GM19193 (cell line): Measurements from ENCODE around the gene NF1.

Experiments
- POLR2A ChIP-seq: IDR thresholded peaks from 4 replicates; pipeline ENCODE4 v1.6.1; 2011; ENCODE audit not compliant: insufficient read depth, insufficient read length; ENCODE audit errors: extremely low read depth

Gene NF1

DNA sequence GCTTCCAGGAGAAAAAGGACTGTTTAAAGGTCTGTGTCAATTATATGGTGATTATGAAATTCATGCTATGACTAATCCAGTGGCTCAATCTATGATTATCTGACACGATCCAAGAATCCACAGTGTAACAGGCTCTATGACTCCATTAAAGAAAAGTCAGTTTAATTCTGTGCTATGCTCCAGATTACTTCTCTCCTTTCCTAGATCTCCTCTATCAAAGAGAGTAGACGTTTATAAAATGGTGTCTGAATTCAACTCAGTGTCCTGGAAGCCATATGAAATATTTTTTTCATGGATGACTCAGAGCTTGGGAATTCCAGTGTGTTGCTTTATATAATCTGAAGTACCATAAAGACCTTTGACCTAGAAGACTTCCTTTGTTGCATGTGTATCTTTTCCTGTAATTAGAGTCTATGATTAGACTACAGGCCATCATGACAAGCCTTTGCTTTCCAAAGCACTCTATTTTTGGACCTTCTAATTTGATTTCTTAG is 27.0 kb upstream of the NF1 start:
- TF ChIP-seq POLR2A: no peak

DNA sequence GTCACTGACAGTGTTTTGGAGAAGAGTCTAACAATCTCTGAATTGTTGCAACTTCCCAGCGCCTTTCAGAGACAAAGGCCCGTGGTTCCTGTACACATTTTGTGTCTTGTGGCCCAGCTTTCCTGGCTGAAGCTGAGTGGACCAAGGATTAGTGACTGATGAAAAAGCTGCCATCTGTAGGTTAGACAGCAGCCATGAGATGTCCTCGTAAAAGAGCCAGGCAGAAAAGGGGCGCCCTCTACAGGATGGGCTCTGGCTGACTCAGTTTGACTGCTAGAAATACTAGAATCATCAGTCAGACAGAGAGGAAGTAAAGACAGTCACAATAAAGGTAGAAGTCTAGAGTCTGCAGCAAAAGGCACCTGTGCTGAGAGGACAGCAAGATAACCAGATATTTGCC is 26.5 kb upstream of the NF1 start:
- TF ChIP-seq POLR2A: no peak

DNA sequence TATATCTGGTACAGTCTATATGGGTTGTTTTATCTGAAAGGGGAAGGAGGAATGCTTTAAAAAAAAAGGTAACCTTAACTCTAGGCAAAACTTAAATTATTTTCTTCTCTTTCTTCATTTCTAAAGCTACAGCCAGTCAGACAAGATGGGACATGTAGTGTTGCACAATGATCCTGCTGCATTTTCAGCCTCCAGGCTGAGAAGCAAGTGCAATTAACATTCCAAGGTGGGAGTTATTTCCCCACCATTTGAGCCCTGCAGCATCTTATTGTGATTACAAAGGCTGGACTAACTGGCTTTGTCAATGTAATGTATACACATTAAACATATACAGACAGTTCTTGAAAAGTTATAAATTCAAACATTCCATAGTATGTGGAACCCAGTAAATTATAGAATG is 22.6 kb upstream of the NF1 start:
- no peak for TF ChIP-seq POLR2A

DNA sequence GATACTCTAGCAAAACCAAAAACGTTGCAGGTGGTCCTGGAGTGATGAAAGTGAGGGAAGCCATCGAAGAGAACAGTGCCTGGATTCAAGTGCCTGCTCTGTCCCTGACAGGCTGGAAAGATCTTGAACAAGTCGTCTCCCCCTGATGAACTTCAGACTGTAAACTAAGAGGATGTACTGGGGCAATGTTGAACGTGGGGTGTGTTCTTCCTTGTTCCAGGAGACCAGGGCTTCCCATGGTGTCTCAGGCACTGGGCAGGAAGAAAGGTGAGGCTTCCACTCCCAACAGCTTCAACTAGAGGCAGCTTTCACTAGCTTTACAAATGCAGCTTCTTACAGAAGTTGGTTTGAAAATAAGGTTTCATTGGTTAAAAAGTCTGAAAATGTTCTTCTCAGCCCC is 21.4 kb upstream of the NF1 start:
- no peak for TF ChIP-seq POLR2A

DNA sequence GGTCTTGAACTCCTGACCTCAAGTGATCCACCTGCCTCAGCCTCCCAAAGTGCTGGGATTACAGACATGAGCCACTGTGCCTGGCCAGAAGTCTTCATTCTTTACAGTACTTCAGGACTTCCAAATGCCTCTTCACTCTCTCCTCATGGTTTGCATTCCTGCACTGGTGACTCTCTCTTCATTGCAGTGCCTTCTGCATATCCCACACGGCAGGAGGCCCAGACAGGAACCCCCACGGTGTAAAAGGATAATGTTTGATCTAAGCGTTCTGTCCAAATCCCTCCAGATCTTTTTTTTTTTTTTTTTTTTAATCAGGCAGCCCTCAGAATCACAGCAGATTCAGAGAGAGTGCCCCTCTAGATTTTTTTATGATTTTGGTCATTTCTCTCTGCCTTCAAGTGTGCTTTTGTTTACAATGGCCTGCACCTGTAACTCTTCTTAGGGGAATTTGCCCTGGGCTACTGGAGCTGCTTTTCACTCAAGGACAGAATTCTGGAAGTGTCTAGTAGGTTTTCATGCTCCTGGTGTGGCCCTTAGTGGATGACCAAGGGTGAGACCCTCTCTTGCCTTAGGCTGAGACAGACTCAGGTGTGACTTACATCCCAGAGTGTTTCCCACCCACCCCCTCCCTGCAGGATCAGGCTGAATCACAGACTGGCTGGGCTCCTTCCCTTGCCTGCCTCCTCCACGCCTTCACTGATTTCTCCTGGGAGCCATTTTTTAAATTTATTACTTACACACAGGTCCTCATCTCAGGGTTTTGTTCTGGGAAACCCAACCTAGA is 19.8 kb upstream of the NF1 start:
- no peak for TF ChIP-seq POLR2A

DNA sequence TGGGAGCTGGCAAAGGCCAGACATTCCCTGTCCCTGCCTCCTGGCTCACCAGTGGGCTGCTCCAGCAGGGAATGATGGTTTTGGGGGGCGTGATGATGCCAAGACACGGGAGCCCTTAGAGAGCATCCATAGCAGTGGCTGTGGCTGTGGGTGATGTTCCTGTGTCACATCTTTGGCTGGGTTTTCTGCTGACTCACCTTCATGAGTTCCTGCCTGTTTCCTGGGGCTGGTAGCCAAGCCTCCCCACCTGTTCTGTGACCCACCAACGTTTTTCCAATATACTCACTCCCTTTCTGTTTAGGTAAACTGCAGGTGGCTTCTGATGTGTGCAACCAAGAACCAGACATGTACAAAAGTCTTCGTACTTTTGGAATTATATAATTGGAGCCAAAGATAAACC is 16.5 kb upstream of the NF1 start:
- no peak for TF ChIP-seq POLR2A

DNA sequence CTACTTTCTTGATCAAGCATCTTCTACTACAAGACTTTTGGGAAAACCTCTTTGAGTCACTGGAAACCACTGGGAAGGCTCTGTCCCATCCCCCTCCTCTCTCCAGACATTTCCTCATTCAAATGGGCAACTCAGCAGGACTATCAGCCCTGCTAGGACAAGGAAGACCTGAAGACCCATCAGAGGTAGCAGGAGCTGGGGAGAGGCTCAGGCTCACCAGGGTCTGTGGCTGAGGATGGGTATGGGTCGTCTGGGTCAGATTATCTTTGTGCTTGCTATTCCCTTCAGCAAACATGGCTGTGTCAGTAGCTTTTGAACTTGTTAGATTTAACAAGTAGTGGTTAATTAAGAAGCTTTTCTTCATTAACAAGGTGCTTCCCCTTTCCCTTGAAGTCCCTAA is 15.0 kb upstream of the NF1 start:
- TF ChIP-seq POLR2A: no peak

DNA sequence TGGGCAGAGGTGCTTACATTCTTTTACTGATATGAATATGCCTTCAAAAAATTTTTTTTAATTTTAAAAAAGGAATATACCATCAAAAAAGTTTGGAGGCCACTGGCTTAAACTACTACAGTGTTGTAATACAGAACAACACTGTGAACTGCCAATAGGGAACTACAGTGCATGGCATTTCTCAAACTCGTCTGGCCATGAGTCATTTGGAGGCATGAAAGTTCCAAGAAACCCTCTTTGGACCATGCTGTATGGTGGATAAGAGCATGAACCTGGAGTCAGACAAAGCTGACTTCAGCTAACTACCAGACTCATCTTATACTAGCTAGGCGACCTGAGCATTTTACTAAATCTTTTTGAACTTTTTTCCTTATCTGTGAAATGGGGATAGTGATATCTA is 9.2 kb upstream of the NF1 start:
- no peak for TF ChIP-seq POLR2A

DNA sequence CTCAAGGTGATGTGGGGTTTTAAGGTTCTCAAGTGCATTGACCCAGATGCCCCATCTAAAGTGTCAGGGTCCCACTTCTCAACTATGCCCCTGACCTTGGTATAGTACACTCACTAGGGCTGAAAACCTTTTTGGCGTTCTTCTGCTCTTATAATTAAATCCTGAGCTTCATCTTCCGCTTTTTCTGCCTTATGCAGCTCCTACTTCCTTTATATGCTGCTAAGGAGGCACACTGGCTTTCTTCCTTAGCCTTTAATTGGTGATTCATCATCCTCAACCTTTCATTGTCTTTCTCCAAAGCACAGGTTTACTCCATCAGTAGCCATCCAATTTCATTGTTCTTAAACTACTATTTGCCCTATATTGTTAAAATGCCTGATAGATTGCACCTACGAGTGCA is 5.3 kb upstream of the NF1 start:
- no peak for TF ChIP-seq POLR2A

DNA sequence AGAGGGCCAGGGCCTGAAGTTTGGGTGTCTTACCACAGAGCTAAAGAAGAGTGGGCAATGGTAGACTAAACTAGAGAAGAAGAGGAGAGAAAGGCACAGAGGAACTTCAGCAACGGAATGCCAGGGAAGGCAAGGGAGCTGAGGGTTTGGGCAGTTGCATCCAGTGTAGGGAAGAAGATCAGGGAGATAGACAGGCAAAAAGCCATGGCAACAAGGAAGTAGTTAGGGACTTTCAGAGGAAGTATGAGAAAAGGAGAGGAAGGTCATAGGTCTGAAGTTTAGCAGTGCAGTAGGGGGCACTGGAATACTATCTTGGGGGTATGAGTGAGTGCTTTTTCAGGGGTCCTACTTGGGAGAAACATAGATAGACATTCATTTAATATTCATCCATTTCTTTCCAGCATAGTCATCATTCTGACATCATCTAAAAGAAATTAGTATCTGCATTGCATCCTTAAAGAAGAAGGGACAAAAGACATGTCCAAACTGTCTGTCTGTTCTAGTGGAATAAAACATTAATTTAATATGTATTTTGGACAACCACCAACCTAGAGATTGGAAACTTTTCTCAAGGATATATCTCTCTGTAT is 2.2 kb upstream of the NF1 start:
- TF ChIP-seq POLR2A: no peak

DNA sequence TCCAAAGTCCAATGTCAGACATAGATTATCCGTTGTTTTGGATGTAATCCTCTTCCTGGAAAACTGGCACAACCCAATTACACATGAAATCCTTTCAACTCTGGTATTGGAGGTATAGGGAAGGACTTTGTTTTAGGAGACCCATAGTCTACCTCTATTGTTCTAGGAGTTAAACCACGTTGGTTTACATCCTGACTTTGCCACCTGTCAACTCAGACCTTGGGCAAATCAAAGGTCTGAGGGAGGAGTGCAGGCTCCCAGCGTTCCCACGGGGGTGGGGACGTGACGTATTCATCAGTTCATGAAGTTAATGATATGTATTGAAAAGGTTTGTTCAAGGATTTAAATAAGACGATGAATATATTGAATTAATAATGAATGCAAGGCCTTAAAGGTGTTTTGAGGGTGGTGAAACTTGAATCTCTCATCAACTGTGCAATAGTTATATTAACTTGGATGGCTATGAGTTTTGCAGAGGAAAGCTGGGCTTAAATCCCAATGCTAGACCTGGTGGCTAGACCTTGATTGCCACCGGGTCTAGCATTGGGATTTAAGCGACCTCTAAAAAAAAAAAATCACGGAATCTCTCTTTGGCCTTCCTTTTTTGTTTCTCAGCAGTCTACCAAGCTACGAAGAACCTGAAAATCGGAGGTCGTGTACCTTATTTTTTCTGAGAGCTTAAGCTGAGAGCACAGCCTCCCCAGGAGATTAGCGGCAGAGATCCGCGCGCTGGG is 744 bp upstream of the NF1 start:
- TF ChIP-seq POLR2A: no peak

DNA sequence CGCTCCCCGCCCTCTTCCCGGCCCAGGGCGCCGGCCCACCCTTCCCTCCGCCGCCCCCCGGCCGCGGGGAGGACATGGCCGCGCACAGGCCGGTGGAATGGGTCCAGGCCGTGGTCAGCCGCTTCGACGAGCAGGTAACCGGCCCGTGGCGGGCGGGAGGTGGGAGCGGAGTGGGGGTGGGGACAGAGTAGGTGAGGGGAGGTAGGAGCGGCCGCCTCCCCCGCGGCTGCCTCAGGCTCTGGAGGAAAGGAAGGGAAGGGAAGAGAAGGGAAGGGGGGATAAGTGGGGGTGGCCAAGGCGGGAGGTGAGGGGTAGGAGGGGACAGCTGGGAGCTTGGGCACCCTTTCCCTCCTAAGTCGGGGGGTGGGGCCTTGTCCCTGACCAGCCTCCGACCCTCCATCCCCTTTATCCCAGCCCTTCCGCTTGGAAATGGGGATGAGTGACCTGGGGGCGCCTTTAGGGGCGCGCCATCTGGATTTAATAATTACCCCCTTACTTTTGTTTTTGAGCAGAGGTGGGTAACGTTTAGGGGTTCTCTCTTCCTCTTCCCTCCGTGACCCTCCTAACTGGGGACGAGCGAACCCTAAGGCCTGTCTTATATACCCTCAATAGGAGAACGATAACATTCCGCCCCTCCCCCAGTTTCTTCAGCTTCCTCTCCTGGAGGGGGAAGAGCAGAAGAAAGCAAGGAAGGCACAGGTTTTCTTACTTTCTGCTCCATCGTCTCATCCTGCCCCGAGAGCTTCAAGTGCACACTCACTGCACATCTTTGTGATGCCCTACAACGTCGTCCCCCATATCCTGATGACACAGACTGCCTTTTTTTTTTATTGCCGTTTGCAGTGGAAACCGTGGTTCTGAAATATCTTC is 694 bp downstream of the NF1 start:
- no peak for TF ChIP-seq POLR2A

DNA sequence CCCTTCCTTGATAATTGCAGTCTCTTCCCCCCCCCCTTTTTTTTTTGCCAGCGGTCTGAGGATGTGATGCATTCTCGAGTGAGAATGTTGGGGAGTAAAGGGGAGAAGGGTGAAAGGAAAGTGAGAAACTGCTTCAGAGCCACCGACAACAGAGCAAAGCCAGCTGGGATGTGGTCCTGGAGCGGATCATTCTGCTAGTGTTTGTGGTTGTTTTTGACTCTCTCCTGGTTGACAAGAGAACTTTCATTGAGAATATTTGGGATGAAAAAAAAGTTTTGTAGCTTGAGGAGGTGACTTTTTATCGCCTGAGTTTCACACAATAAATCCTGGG is 1.3 kb downstream of the NF1 start:
- no peak for TF ChIP-seq POLR2A

DNA sequence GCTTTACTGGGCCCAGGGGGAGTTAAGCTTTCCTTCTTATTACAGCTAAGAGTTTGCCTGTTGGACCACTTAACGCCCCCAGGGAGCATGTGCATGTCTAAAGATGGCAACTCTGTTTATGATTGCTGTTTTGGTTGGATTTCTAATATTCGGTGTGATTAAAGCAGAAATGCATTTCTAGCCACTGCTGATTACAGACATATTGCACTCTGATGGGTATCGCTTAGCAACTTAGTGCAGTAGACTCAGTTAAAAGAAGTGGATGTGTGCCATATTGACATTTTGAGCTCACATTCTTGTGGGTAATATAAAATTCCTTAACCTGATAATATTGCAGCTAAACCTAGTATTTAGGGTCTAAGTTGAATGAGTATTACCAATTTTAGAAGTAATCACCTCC is 4.2 kb downstream of the NF1 start:
- no peak for TF ChIP-seq POLR2A

DNA sequence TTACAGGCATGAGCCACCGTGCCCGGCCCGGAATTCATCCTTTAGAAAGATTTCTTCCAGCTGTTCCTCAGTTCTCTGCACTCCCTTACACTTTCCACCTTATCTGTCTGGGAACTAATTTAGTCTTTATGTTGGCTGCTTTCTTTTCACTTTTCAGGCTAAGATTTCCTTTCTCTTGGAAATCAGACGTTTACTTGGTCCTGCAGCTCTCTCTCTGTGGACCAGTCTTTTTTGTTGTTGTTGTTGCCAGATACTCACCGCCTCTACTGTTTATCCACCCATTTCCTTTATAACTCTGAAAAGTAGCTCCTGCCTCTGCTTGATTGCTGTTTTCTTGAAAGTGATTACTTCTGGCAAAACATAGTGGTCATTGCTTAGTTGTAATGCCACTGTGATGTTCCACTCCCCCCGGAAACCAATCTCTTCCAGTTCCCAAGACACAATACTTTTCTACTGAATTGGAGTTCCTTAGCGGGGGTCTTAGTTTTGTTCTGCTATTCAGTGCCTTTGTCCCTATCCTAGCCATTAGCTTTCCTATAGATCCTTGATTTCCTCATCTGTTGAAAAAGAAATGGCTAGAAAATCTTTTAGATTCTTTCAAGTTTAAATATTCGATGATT is 6.2 kb downstream of the NF1 start:
- no peak for TF ChIP-seq POLR2A

DNA sequence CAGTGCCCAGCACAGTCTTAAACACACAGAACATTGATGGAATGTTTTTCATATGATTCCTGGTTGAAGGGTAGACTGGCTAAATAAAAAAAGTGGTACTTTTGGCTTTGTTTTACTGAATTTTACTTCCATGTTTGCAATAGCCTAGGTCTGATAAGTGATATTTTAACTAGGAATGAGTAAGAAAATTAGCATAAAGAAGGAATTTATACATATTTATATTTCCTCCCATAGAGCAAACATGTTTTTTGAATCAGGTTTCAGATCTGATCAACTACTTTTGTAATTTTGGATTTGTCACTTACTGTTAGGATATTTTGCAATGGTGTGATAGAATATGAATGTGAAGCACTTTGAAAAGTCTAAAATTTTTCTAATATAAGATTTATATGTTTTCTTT is 7.2 kb downstream of the NF1 start:
- TF ChIP-seq POLR2A: no peak

DNA sequence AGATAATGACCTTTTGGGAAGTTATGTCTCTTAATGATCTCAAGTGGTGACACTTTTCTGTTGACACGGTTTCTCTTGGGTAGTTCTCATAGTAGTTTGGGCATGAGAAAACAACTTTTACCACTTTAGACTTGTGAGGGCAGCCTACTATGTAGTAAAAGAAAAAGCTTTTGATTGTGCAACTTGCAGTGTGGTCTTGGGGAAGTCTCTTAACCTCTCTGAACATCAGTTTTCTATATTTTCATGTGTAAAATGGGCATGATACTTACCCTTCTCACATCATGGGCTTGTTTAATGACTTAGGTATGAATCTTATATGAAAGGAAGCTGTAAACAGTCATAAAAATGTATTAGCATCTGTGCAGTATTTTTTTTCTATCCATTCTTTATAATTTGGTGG is 11.2 kb downstream of the NF1 start:
- TF ChIP-seq POLR2A: no peak
